ENCODE results near the gene PDXP. TPM values are rescaled to one million over a fixed set of nuclear protein-coding genes. Genes with fewer than 3 reads are reported as not detected.

PDXP gene
- total and polyA plus RNA-seq, 2 donors (not counting 3 experiments of a cell fraction or from before 2014, with no cell fraction given) = 18.0 to 20.0 TPM

DNA sequence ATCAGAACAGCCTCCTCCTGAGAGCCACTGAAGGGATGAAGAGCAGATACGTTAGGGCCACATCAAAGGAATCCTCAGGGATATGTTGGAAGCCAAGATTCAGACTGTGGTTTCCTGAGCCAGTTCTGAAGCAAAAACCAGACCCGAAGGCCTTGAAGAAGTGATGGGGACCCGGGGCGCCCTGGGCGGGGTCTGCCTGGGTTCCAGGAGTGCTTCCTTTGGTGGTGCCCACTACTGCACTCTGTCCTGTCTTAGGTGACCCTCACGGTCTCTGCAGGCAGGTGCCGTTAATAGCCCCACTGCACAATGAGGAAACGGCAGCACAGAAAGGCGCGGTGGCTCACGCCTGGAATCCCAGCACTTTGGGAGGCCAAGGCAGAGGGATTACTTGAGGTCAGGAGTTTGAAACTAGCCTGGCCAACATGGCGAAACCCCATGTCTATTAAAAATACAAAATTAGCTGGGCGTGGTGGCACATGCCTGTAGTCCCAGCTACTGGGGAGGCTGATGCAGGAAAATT, 31.9 kb upstream of the PDXP start:
- no peak for FAIRE-seq
- POLR2A ChIA-PET = no interaction called here

More for the DNA sequence above, 31.9 kb upstream of the PDXP start:
- no peak for TF ChIP-seq GATA2 (IDR thresholded peaks at IDR 0.05; ENCODE audit: insufficient read depth, insufficient read length, low read depth, low read length)
- TF ChIP-seq MYC (IDR thresholded peaks at IDR 0.05; ENCODE audit: low read depth, low read length) = no peak
- TF ChIP-seq, protein P1, sequence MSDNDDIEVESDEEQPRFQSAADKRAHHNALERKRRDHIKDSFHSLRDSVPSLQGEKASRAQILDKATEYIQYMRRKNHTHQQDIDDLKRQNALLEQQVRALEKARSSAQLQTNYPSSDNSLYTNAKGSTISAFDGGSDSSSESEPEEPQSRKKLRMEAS (IDR thresholded peaks at IDR 0.05; ENCODE audit: insufficient read depth, insufficient read length) = no peak
- TF ChIP-seq FOS (IDR thresholded peaks at IDR 0.05; ENCODE audit: borderline replicate concordance, insufficient read depth, low read length) = no peak
- TF ChIP-seq EZH2 (IDR thresholded peaks at IDR 0.05; ENCODE audit: borderline replicate concordance, low read depth, low read length, severe bottlenecking) = no peak
- TF ChIP-seq POLR2A (IDR thresholded peaks at IDR 0.05; ENCODE audit: low read depth, low read length) = no peak
- TF ChIP-seq, protein P2, sequence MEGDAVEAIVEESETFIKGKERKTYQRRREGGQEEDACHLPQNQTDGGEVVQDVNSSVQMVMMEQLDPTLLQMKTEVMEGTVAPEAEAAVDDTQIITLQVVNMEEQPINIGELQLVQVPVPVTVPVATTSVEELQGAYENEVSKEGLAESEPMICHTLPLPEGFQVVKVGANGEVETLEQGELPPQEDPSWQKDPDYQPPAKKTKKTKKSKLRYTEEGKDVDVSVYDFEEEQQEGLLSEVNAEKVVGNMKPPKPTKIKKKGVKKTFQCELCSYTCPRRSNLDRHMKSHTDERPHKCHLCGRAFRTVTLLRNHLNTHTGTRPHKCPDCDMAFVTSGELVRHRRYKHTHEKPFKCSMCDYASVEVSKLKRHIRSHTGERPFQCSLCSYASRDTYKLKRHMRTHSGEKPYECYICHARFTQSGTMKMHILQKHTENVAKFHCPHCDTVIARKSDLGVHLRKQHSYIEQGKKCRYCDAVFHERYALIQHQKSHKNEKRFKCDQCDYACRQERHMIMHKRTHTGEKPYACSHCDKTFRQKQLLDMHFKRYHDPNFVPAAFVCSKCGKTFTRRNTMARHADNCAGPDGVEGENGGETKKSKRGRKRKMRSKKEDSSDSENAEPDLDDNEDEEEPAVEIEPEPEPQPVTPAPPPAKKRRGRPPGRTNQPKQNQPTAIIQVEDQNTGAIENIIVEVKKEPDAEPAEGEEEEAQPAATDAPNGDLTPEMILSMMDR (IDR thresholded peaks at IDR 0.05; ENCODE audit: extremely low read depth in 1 of 2, insufficient read depth in 1 of 2, low read depth in 1 of 2, low read length in 2 of 2) = no peak
- TF ChIP-seq JUN (IDR thresholded peaks at IDR 0.05; ENCODE audit: borderline replicate concordance, insufficient read depth, insufficient read length, low read depth) = no peak
- TF ChIP-seq POLR2AphosphoS5 (IDR thresholded peaks at IDR 0.05; ENCODE audit: insufficient read depth, low read depth, low read length) = no peak
- Histone ChIP-seq H2AFZ (ENCODE audit: low read depth, low read length) (no peak overlapping the region), H3K9ac (replicated peaks; ENCODE audit: extremely low read depth, insufficient read depth, low read length) (no peak overlapping the region), H3K4me1 (ENCODE audit: control insufficient read depth, extremely low read depth, insufficient read depth, low read length) (peaks cover 7% of the 10 kb centered on the region), H3K79me2 (ENCODE audit: control insufficient read depth, insufficient read depth, low read length) (no peaks in the 10 kb centered on the region), H3K9me1 (replicated peaks; ENCODE audit: control insufficient read depth, extremely low read depth, insufficient read depth, low read length) (no peaks in the 10 kb centered on the region), H3K27ac (ENCODE audit: insufficient read depth, low read depth, low read length) (no peak overlapping the region), H3K4me3 (replicated peaks in 1 of 3; ENCODE audit: insufficient read depth in 1 of 3, low read depth in 1 of 3, low read length in 3 of 3) (no peak overlapping the region), H3K27me3 (ENCODE audit: control insufficient read depth in 2 of 2, insufficient read depth in 2 of 2, low read length in 2 of 2) (no peaks in the 10 kb centered on the region), H4K20me1 (replicated peaks; ENCODE audit: control insufficient read depth, extremely low read depth, insufficient read depth, low read length) (no peaks in the 10 kb centered on the region), H3K9me3 (replicated peaks; ENCODE audit: control insufficient read depth, insufficient read depth, low read length) (no peaks in the 10 kb centered on the region), H3K4me2 (ENCODE audit: insufficient read depth, low read length) (no peak overlapping the region), H3K36me3 (ENCODE audit: control insufficient read depth in 2 of 2, extremely low read depth in 1 of 2, insufficient read depth in 2 of 2, low read length in 2 of 2) (peaks cover 0 to 6% of the 10 kb centered on the region in 2 experiments)
- dilution Hi-C loops (cut with MboI; ENCODE audit: extremely low pct_ligation_motif_present, low sequenced_read_pairs) = no loop called here
- DNase-seq (ENCODE audit: low read depth, low spot score) = no peak
- intact Hi-C loops (cut with micrococcal nuclease) = no loop called here
- BruUV-seq (replicated peaks) = no TSS peak
- CTCF ChIA-PET = interaction anchor here (0.6 to 3.3 kb wide), 6 partner anchors 9 to 155 kb away, joined by 3 to 28 read pairs (median 5); partner anchors contain the start of gene PDXP

All from endothelial cell of umbilical vein (primary cell).